OCI-LY3 (cell line): ENCODE results near the gene ROCK1.

ENCODE experiments used
- H2AFZ ChIP-seq: fragments of 200-600, 300-600 bp; shearing (Covaris generic); 2 replicates; pipeline ENCODE4 v1.6.0; 2014; ENCODE audit warnings: antibody characterized with exemption, low read depth, low read length
- H3K27ac ChIP-seq: fragments of 200-600, 300-600 bp; sonication (generic); 2 replicates; pipeline ENCODE4 v1.5.1; 2014; ENCODE audit warnings: mild to moderate bottlenecking, low read length, moderate library complexity, mixed read lengths
- H3K27me3 ChIP-seq: fragments of 200-600, 300-600 bp; sonication (generic); 2 replicates; pipeline ENCODE4 v1.6.1; 2014; ENCODE audit warnings: low read depth, low read length, mixed read lengths
- H3K36me3 ChIP-seq: fragments of 200-600, 300-600 bp; sonication (generic); replicated peaks from 2 replicates; pipeline ENCODE3; 2014; ENCODE audit warnings: low read depth, low read length, mixed read lengths
- H3K4me1 ChIP-seq: fragments of 300-600, 200-600 bp; sonication (generic); 2 replicates; pipeline ENCODE4 v1.6.1; 2014; ENCODE audit warnings: low read length, mixed read lengths
- H3K4me2 ChIP-seq: fragments of 200-600, 300-600 bp; sonication (generic); 2 replicates; pipeline ENCODE4 v1.6.1; 2014; ENCODE audit warnings: low read length, mixed read lengths
- H3K4me3 ChIP-seq: fragments of 300-600, 200-600 bp; sonication (generic); 2 replicates; pipeline ENCODE4 v1.5.1; 2014; ENCODE audit warnings: antibody characterized with exemption, mild to moderate bottlenecking, low read length, moderate library complexity
- H3K79me2 ChIP-seq: fragments of 300-600, 200-600 bp; shearing (Covaris generic); 2 replicates; pipeline ENCODE4 v1.6.1; 2014; ENCODE audit warnings: mild to moderate bottlenecking, low read length, mixed read lengths
- H3K9ac ChIP-seq: fragments of 300-600, 200-600 bp; shearing (Covaris generic); 2 replicates; pipeline ENCODE4 v1.6.0; 2014; ENCODE audit warnings: mild to moderate bottlenecking, low read length, moderate library complexity
- H3K9me3 ChIP-seq: fragments of 200-600, 300-600 bp; shearing (Covaris generic); 2 replicates; pipeline ENCODE4 v1.6.1; 2014; ENCODE audit warnings: low read length, mixed read lengths; ENCODE audit not compliant: insufficient read depth
- H4K20me1 ChIP-seq: fragments of 200-600, 300-600 bp; sonication (generic); 2 replicates; pipeline ENCODE4 v1.6.1; 2016; ENCODE audit warnings: low read length, mixed read lengths; ENCODE audit not compliant: insufficient read depth
- EZH2phosphoT487 ChIP-seq: fragments of 200-600 bp; shearing (Covaris generic); IDR thresholded peaks from 2 replicates; pipeline ENCODE4 v1.6.1; 2018; ENCODE audit warnings: antibody characterized with exemption, mixed run types, low read depth
- TF ChIP-seq, protein P1 (sequence below): fragments of 200-600, 300-600 bp; sonication (generic); IDR thresholded peaks from 2 replicates; pipeline ENCODE4 v1.5.1; 2014; ENCODE audit warnings: antibody characterized with exemption, low read length, low read depth

Gene ROCK1

DNA sequence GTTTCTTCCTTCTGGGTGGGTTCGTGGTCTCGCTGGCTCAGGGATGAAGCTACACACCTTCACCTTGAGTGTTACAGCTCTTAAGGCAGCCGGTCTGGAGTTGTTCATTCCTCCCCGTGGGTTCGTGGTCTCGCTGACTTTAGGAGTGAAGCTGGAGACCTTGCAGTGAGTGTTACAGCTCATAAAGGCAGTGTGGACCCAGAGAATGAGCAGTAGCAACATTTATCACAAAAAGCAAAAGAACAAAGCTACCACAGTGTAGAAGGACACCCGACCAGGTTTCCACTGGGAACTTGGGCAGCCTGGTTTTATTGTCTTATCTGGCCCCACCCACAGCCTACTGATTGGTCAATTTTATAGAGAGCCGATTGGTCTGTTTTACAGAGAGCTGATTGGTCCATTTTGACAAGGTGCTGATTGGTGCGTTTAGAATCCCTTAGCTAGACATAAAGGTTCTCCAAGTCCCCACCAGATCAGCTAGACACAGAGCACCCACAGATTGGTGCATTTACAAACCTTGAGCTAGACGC is 20.1 kb upstream of the ROCK1 start:
- Histone ChIP-seq H3K4me3 (no peak overlapping the region), H3K36me3 (no peaks in the 10 kb centered on the region), H3K4me1 (0 out of 2 replicates have a peak, but pooled peaks cover 3% of the 10 kb centered on the region), H2AFZ (no peak overlapping the region), H3K9ac (no peak overlapping the region), H4K20me1 (no peaks in the 10 kb centered on the region), H3K9me3 (no peaks in the 10 kb centered on the region), H3K27me3 (no peaks in the 10 kb centered on the region), H3K79me2 (no peaks in the 10 kb centered on the region), H3K27ac (no peak overlapping the region), H3K4me2 (no peak overlapping the region)
- no peak for TF ChIP-seq EZH2phosphoT487
- TF ChIP-seq, protein P1, sequence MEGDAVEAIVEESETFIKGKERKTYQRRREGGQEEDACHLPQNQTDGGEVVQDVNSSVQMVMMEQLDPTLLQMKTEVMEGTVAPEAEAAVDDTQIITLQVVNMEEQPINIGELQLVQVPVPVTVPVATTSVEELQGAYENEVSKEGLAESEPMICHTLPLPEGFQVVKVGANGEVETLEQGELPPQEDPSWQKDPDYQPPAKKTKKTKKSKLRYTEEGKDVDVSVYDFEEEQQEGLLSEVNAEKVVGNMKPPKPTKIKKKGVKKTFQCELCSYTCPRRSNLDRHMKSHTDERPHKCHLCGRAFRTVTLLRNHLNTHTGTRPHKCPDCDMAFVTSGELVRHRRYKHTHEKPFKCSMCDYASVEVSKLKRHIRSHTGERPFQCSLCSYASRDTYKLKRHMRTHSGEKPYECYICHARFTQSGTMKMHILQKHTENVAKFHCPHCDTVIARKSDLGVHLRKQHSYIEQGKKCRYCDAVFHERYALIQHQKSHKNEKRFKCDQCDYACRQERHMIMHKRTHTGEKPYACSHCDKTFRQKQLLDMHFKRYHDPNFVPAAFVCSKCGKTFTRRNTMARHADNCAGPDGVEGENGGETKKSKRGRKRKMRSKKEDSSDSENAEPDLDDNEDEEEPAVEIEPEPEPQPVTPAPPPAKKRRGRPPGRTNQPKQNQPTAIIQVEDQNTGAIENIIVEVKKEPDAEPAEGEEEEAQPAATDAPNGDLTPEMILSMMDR, result no peak

DNA sequence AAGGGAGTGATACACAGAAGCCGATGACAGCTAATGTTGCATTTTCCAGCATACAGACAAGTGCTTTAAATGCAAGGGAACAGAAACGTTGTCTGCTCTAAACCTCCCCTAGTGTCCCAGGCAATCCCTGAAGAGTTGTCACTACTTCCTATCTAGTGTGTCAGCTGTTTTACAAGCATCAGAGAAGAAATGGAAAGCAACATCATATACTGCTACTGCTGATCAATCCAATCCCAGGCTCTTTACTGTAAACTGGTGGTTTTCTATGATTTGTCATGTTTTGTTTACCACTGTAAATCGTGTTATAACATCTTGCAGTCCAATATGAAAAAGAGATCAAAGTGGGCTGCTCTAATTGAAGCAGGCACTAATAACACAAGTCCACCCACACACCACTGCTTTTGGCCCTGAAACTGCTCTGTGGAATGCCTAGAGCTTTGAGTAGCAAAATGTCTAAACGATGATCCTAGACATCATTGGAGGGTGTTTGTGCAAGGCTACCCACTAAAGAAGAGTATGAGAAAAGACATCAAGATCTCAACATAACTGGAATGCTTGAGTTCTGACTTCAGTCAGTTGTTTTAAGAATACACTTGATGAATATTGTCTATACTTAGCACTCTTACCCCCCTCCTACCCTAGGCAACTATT is 18.1 kb upstream of the ROCK1 start:
- H3K4me1 ChIP-seq, result 0 out of 2 replicates have a peak, but pooled peaks cover 3% of the 10 kb centered on the region
- no peak overlapping the region for H3K4me3 ChIP-seq
- H3K79me2 ChIP-seq, result no peaks in the 10 kb centered on the region
- no peaks in the 10 kb centered on the region for H3K9me3 ChIP-seq
- H3K36me3 ChIP-seq, result no peaks in the 10 kb centered on the region
- H2AFZ ChIP-seq, result no peak overlapping the region
- no peak overlapping the region for H3K27ac ChIP-seq
- TF ChIP-seq EZH2phosphoT487, result no peak
- TF ChIP-seq, protein P1, result no peak
- no peak overlapping the region for H3K4me2 ChIP-seq
- H3K9ac ChIP-seq, result no peak overlapping the region
- H3K27me3 ChIP-seq, result no peaks in the 10 kb centered on the region
- H4K20me1 ChIP-seq, result no peaks in the 10 kb centered on the region

DNA sequence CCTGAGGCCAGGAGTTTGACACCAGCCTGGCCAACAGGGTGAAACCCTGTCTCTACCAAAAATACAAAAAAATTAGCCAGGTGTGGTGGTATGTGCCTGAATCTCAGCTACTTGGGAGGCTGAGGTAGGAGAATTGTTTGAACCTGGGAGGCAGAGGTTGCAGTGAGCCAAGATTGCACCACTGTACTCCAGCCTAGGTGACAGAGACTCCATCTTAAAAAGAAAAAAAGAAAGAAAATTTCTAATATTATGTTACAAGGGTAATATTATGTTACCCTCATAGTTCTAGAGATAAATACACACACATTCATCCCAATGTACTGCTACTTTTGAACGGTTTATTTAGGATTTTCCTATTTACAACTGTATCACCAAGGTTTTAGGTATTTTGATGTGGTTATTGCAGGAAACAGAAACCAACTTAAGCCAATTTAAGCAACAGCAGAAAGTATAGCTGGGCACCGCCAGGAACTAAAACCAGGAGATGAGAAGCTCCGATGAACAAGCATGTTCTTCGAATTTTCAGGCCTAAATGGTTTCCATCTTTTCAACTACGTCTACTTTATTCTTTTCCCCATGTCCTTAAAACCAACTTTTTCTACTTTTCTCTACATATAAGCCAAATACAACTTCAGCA is 11.8 kb upstream of the ROCK1 start:
- Histone ChIP-seq H3K9me3 (no peaks in the 10 kb centered on the region), H3K79me2 (no peaks in the 10 kb centered on the region), H3K4me2 (no peak overlapping the region), H2AFZ (no peak overlapping the region), H4K20me1 (no peaks in the 10 kb centered on the region), H3K4me3 (no peak overlapping the region), H3K27ac (no peak overlapping the region), H3K27me3 (no peaks in the 10 kb centered on the region), H3K4me1 (no peaks in the 10 kb centered on the region), H3K36me3 (no peaks in the 10 kb centered on the region), H3K9ac (no peak overlapping the region)
- TF ChIP-seq EZH2phosphoT487, result no peak
- TF ChIP-seq, protein P1, result no peak

DNA sequence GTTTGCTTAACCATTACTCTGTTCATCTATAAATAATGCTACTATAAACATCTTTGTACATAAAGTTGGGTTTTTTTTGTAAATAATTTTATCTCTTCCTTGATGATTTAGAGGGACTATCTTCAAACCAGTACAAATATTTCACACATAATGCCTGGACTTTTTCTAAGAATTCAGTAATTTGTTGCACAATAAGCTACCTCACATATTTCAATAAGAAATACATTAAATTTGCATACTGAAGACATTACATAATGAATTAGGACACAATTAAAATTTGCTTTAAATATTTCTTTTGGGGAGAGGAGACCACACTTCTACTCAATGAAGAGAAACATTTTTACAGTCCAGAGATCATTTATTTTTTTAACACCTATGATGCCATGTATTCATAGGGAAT is 7.2 kb upstream of the ROCK1 start:
- no peak overlapping the region for H3K27ac ChIP-seq
- H3K9me3 ChIP-seq, result no peaks in the 10 kb centered on the region
- H3K79me2 ChIP-seq, result no peaks in the 10 kb centered on the region
- H2AFZ ChIP-seq, result no peak overlapping the region
- H3K27me3 ChIP-seq, result no peaks in the 10 kb centered on the region
- no peaks in the 10 kb centered on the region for H3K36me3 ChIP-seq
- no peak overlapping the region for H3K4me3 ChIP-seq
- H3K4me1 ChIP-seq, result peaks cover 8% of the 10 kb centered on the region
- no peaks in the 10 kb centered on the region for H4K20me1 ChIP-seq
- TF ChIP-seq, protein P1, result no peak
- H3K9ac ChIP-seq, result no peak overlapping the region
- H3K4me2 ChIP-seq, result no peak overlapping the region
